ENCODE measurements around the gene CX3CL1. TPM values are rescaled to one million over a fixed set of nuclear protein-coding genes. Genes with fewer than 3 reads are reported as not detected.

CX3CL1 gene
- total RNA-seq, 1 experiment from 2014 or later = 0.15 TPM

GRCh38 chr16:57331355-57331754, 40.9 kb upstream of the CX3CL1 start:
- RAD21 ChIA-PET (ENCODE audit: low non-redundant PET in 1 of 2, low total read pairs in 2 of 2, uncharacterized antibody in 2 of 2, unreplicated experiment in 2 of 2) = no interaction called here

More at GRCh38 chr16:57331355-57331754, 40.9 kb upstream of the CX3CL1 start:
- Histone ChIP-seq H3K36me3 (ENCODE audit: control insufficient read depth in 1 of 2, insufficient read depth in 2 of 2, low read length in 2 of 2) (no peaks in the 10 kb centered on the region), H3K9me3 (ENCODE audit: control insufficient read depth in 1 of 2, insufficient read depth in 1 of 2, low read depth in 1 of 2, low read length in 2 of 2) (no peaks in the 10 kb centered on the region), H3K4me3 (replicated peaks in 1 of 2; ENCODE audit: low read depth in 1 of 2, low read length in 2 of 2) (no peak overlapping the region), H2AFZ (ENCODE audit: low read depth, low read length, poor library complexity, severe bottlenecking) (no peak overlapping the region), H3K9ac (ENCODE audit: low read length) (no peak overlapping the region), H3K27me3 (ENCODE audit: insufficient read depth, low read length) (no peaks in the 10 kb centered on the region), H3K27ac (ENCODE audit: low read depth, low read length) (no peak overlapping the region), H3K9me2 (ENCODE audit: insufficient read depth) (no peaks in the 10 kb centered on the region), H3K4me2 (ENCODE audit: low read length) (no peak overlapping the region), H4K20me1 (ENCODE audit: insufficient read depth) (no peaks in the 10 kb centered on the region), H3K79me2 (ENCODE audit: insufficient read depth, low read length) (no peaks in the 10 kb centered on the region), H3K4me1 (ENCODE audit: control insufficient read depth in 1 of 2, insufficient read depth in 2 of 2, low read length in 2 of 2) (no peaks in the 10 kb centered on the region)
- TF ChIP-seq ZNF274 (IDR thresholded peaks at IDR 0.05; ENCODE audit: low read depth, low read length) (no peak), CTCF (IDR thresholded peaks at IDR 0.05 in 2 of 3, conservative IDR thresholded peaks at IDR 0.05 in 1 of 3; ENCODE audit: borderline replicate concordance in 1 of 3, insufficient read depth in 1 of 3, low read depth in 2 of 3, low read length in 2 of 3) (no peak), JUND (IDR thresholded peaks at IDR 0.05) (no peak), POLR2AphosphoS5 (IDR thresholded peaks at IDR 0.05; ENCODE audit: low read depth, low read length) (no peak), POLR2A (IDR thresholded peaks at IDR 0.05; ENCODE audit: borderline replicate concordance, extremely low read depth, insufficient read depth, insufficient read length) (no peak), SRF (IDR thresholded peaks at IDR 0.05; ENCODE audit: low read depth) (no peak), MAX (IDR thresholded peaks at IDR 0.05) (no peak), ATF3 (IDR thresholded peaks at IDR 0.05) (no peak), CBX3 (IDR thresholded peaks at IDR 0.05; ENCODE audit: low read depth) (no peak), SIN3A (IDR thresholded peaks at IDR 0.05; ENCODE audit: low read depth) (no peak), ELF1 (IDR thresholded peaks at IDR 0.05; ENCODE audit: borderline replicate concordance, low read depth) (no peak), EZH2phosphoT487 (IDR thresholded peaks at IDR 0.05; ENCODE audit: borderline replicate concordance) (no peak), TCF7L2 (IDR thresholded peaks at IDR 0.05; ENCODE audit: borderline replicate concordance, extremely low read depth, insufficient read depth, insufficient read length) (no peak), EZH2 (IDR thresholded peaks at IDR 0.05) (no peak), EGR1 (IDR thresholded peaks at IDR 0.05; ENCODE audit: low read depth) (no peak), YY1 (IDR thresholded peaks at IDR 0.05; ENCODE audit: extremely low read depth, insufficient replicate concordance, low read depth, low read length) (no peak), ZFX (IDR thresholded peaks at IDR 0.05) (no peak), REST (IDR thresholded peaks at IDR 0.05; ENCODE audit: low read depth) (no peak), RAD21 (IDR thresholded peaks at IDR 0.05; ENCODE audit: low read depth) (no peak), SP1 (IDR thresholded peaks at IDR 0.05; ENCODE audit: low read depth) (no peak)
- no peak for DNase-seq (ENCODE audit: low read depth, low spot score)
- ChIA-PET POLR2A (no interaction called here), CTCF (no interaction called here)
- intact Hi-C loops (cut with micrococcal nuclease) = no loop called here
- no peak for ATAC-seq
- BruUV-seq (replicated peaks) = no TSS peak

Data from HCT116 (cell line).